SK-MEL-5 (cell line): ENCODE results near the gene PRRC2B. TPM values are rescaled to one million over a fixed set of nuclear protein-coding genes. Genes with fewer than 3 reads are reported as not detected.

ENCODE experiments used
- DNase-seq: peaks from one replicate; pipeline ENCODE4 v3.0.0-alpha.2; 2016; ENCODE audit warnings: low read depth, low spot score
- in situ Hi-C: cut with HindIII; loops from 2 replicates; pipeline ENCODE4 v1.10.0; 2016; ENCODE audit warnings: low sequenced_read_pairs, high pct_unique_total_duplicates, low pct_unique_long_range_greater_than_20kb
- total RNA-seq: library from RNA; depleted of rRNA; stranded (reverse); fragments of >200 nt; shearing (Covaris generic); gene quantifications from 2 replicates; pipeline ENCODE4 v1.2.3, GENCODE V29; 2014

The PRRC2B gene
- total RNA-seq, 1 experiment from 2014 or later: 40.1 TPM

- in situ Hi-C loops: no loop called here
- DNase-seq: peak; percentile 88
These were observed 27.2 kb downstream of the PRRC2B start for GRCh38 chr9:131420980-131421624.

GRCh38 chr9:131421691-131422090 is 27.8 kb downstream of the PRRC2B start:
- DNase-seq: no peak
- in situ Hi-C loops: no loop called here

- in situ Hi-C loops: no loop called here
- no peak for DNase-seq
These were observed 28.4 kb downstream of the PRRC2B start for GRCh38 chr9:131422241-131422792.

GRCh38 chr9:131423171-131423581 is 29.3 kb downstream of the PRRC2B start:
- in situ Hi-C loops: no loop called here
- no peak for DNase-seq

- in situ Hi-C loops: no loop called here
- DNase-seq: no peak
These were observed 32.7 kb downstream of the PRRC2B start for GRCh38 chr9:131426545-131426944.

- DNase-seq: no peak
- in situ Hi-C loops: no loop called here
These were observed 35.5 kb downstream of the PRRC2B start for GRCh38 chr9:131429121-131430012.

- DNase-seq: no peak
- in situ Hi-C loops: no loop called here
These were observed 38.2 kb downstream of the PRRC2B start for GRCh38 chr9:131432050-131432449.

GRCh38 chr9:131432597-131433301 is 38.9 kb downstream of the PRRC2B start:
- no peak for DNase-seq

GRCh38 chr9:131433302-131433854 is 39.5 kb downstream of the PRRC2B start:
- DNase-seq: no peak

More at GRCh38 chr9:131432597-131433301, 38.9 kb downstream of the PRRC2B start:
- in situ Hi-C loops: no loop called here

GRCh38 chr9:131434673-131435072 is 40.8 kb downstream of the PRRC2B start:
- DNase-seq: no peak
- in situ Hi-C loops: no loop called here

More at GRCh38 chr9:131433302-131433854, 39.5 kb downstream of the PRRC2B start:
- in situ Hi-C loops: no loop called here

- DNase-seq: no peak
- in situ Hi-C loops: no loop called here
These were observed 42.5 kb downstream of the PRRC2B start for GRCh38 chr9:131436376-131436775.

- DNase-seq: no peak
- in situ Hi-C loops: no loop called here
These were observed 43.0 kb downstream of the PRRC2B start for GRCh38 chr9:131436865-131437271.

GRCh38 chr9:131438190-131438589 is 44.3 kb downstream of the PRRC2B start:
- in situ Hi-C loops: no loop called here
- DNase-seq: no peak

- no peak for DNase-seq
- in situ Hi-C loops: no loop called here
These were observed 45.3 kb downstream of the PRRC2B start for GRCh38 chr9:131439224-131439623.

GRCh38 chr9:131441441-131441840 is 47.6 kb downstream of the PRRC2B start:
- in situ Hi-C loops: no loop called here
- DNase-seq: no peak

- no peak for DNase-seq
- in situ Hi-C loops: no loop called here
These were observed 48.5 kb downstream of the PRRC2B start for GRCh38 chr9:131442351-131442750.

- no peak for DNase-seq
These were observed 49.8 kb downstream of the PRRC2B start for GRCh38 chr9:131443648-131444047.

GRCh38 chr9:131446276-131446675 is 52.4 kb downstream of the PRRC2B start:
- in situ Hi-C loops: no loop called here
- no peak for DNase-seq

More at GRCh38 chr9:131443648-131444047, 49.8 kb downstream of the PRRC2B start:
- in situ Hi-C loops: no loop called here
